WTC11 (cell line): ENCODE results near the gene LPCAT3. TPM values are rescaled to one million over a fixed set of nuclear protein-coding genes. Genes with fewer than 3 reads are reported as not detected.
A peak's percentile ranks its signal among the peaks of the same experiment; 100 is the strongest.

ENCODE experiments used
- ATAC-seq: fragments of 200-7000 bp; cut with Tn5 transposase; 2 replicates; pipeline ENCODE4 v1.10.0; 2021; ENCODE audit warnings: mild to moderate bottlenecking, moderate library complexity
- CTCF ChIA-PET: fragments of 300-600 bp; sonication (Branson Sonifier 250); formaldehyde crosslinking; loops from one replicate; lab custom pipeline; 2021; ENCODE audit warnings: antibody characterized with exemption; lab: Charles Lee
- POLR2A ChIA-PET: fragments of 350-600 bp; sonication (Branson Sonifier 250); formaldehyde crosslinking; loops from one replicate; lab custom pipeline; 2021; ENCODE audit warnings: antibody characterized with exemption; lab: Charles Lee
- DNase-seq: peaks from one replicate; pipeline ENCODE4 v3.0.0; 2021; ENCODE audit warnings: low spot score
- H3K27ac Mint-ChIP-seq: 2 replicates; pipeline ENCODE4 v1.8.0; 2021; ENCODE audit warnings: mixed read lengths
- H3K27me3 Mint-ChIP-seq: 2 replicates; pipeline ENCODE4 v1.8.0; 2021; ENCODE audit warnings: low read depth, mild to moderate bottlenecking, moderate library complexity, mixed read lengths
- H3K36me3 Mint-ChIP-seq: 2 replicates; pipeline ENCODE4 v1.8.0; 2021; ENCODE audit warnings: mixed read lengths
- H3K4me1 Mint-ChIP-seq: 2 replicates; pipeline ENCODE4 v1.8.0; 2022; ENCODE audit warnings: mixed read lengths
- H3K4me3 Mint-ChIP-seq: 2 replicates; pipeline ENCODE4 v1.8.0; 2021; ENCODE audit warnings: mild to moderate bottlenecking, moderate library complexity, mixed read lengths
- H3K9me3 Mint-ChIP-seq: 2 replicates; pipeline ENCODE4 v1.8.0; 2021; ENCODE audit warnings: mixed read lengths
- AR ChIP-seq: fragments of 250-450 bp; sonication (Bioruptor Pico); IDR thresholded peaks from 2 replicates; pipeline ENCODE4 v1.9.0; 2021; ENCODE audit warnings: mild to moderate bottlenecking
- CDX4 ChIP-seq: fragments of 250-450 bp; sonication (Bioruptor Pico); IDR thresholded peaks from 2 replicates; pipeline ENCODE4 v1.9.0; 2021; ENCODE audit warnings: moderate library complexity, mild to moderate bottlenecking, inconsistent platforms, borderline replicate concordance
- CREM ChIP-seq: sonication (generic); formaldehyde crosslinking; IDR thresholded peaks from 2 replicates; pipeline ENCODE4 v1.8.1; 2022; ENCODE audit warnings: mild to moderate bottlenecking, missing genetic modification reagents, moderate library complexity
- ELF4 ChIP-seq: sonication (generic); formaldehyde crosslinking; IDR thresholded peaks from 2 replicates; pipeline ENCODE4 v1.8.1; 2022; ENCODE audit warnings: low read depth, mild to moderate bottlenecking, moderate library complexity, missing genetic modification reagents
- ERG ChIP-seq: fragments of 250-450 bp; sonication (Bioruptor Pico); IDR thresholded peaks from 2 replicates; pipeline ENCODE4 v1.8.0; 2021; ENCODE audit warnings: mild to moderate bottlenecking
- FOXP1 ChIP-seq: sonication (generic); formaldehyde crosslinking; IDR thresholded peaks from 2 replicates; pipeline ENCODE4 v1.8.0; 2022; ENCODE audit warnings: missing genetic modification reagents, mild to moderate bottlenecking, moderate library complexity, borderline replicate concordance
- IRF1 ChIP-seq: sonication (generic); formaldehyde crosslinking; IDR thresholded peaks from 2 replicates; pipeline ENCODE4 v1.8.0; 2023; ENCODE audit warnings: missing genetic modification reagents
- KAT7 ChIP-seq: sonication (generic); formaldehyde crosslinking; IDR thresholded peaks from 2 replicates; pipeline ENCODE4 v1.8.1; 2023; ENCODE audit warnings: missing genetic modification reagents, mild to moderate bottlenecking, borderline replicate concordance
- MAX ChIP-seq: sonication (generic); formaldehyde crosslinking; IDR thresholded peaks from 2 replicates; pipeline ENCODE4 v1.8.0; 2022; ENCODE audit warnings: mild to moderate bottlenecking, missing genetic modification reagents
- MLX ChIP-seq: sonication (generic); formaldehyde crosslinking; IDR thresholded peaks from 2 replicates; pipeline ENCODE4 v1.8.1; 2023; ENCODE audit warnings: mild to moderate bottlenecking, missing genetic modification reagents, moderate library complexity
- MYBL2 ChIP-seq: sonication (generic); formaldehyde crosslinking; IDR thresholded peaks from 2 replicates; pipeline ENCODE4 v1.8.1; 2023; ENCODE audit warnings: mild to moderate bottlenecking, moderate library complexity, missing genetic modification reagents
- RELA ChIP-seq: sonication (generic); formaldehyde crosslinking; IDR thresholded peaks from 2 replicates; pipeline ENCODE4 v1.8.1; 2022; ENCODE audit warnings: missing genetic modification reagents, mild to moderate bottlenecking, borderline replicate concordance
- RORB ChIP-seq: fragments of 250-450 bp; sonication (Bioruptor Pico); IDR thresholded peaks from 2 replicates; pipeline ENCODE4 v1.9.0; 2021; ENCODE audit warnings: mild to moderate bottlenecking
- ZMAT4 ChIP-seq: fragments of 250-450 bp; sonication (Bioruptor Pico); IDR thresholded peaks from 2 replicates; pipeline ENCODE4 v1.9.0; 2021; ENCODE audit warnings: mild to moderate bottlenecking
- ZNF121 ChIP-seq: sonication (generic); formaldehyde crosslinking; IDR thresholded peaks from 2 replicates; pipeline ENCODE4 v1.8.0; 2023; ENCODE audit warnings: missing genetic modification reagents
- ZNF138 ChIP-seq: sonication (generic); formaldehyde crosslinking; conservative IDR thresholded peaks from 2 replicates; pipeline ENCODE4 v1.8.1; 2022; ENCODE audit warnings: mild to moderate bottlenecking, moderate library complexity, missing genetic modification reagents
- ZNF263 ChIP-seq: sonication (generic); formaldehyde crosslinking; IDR thresholded peaks from 2 replicates; pipeline ENCODE4 v1.8.1; 2022; ENCODE audit warnings: low read depth, mild to moderate bottlenecking, moderate library complexity, missing genetic modification reagents
- ZNF423 ChIP-seq: fragments of 250-450 bp; sonication (Bioruptor Pico); IDR thresholded peaks from 2 replicates; pipeline ENCODE4 v2.1.2; 2022; ENCODE audit warnings: mild to moderate bottlenecking, moderate library complexity
- ZNF532 ChIP-seq: fragments of 250-450 bp; sonication (Bioruptor Pico); IDR thresholded peaks from 2 replicates; pipeline ENCODE4 v1.9.0; 2021; ENCODE audit warnings: mild to moderate bottlenecking, borderline replicate concordance
- ZSCAN18 ChIP-seq: fragments of 250-450 bp; sonication (Bioruptor Pico); IDR thresholded peaks from 2 replicates; pipeline ENCODE4 v2.1.2; 2022; ENCODE audit warnings: mild to moderate bottlenecking, moderate library complexity
- total RNA-seq: library from RNA; stranded (reverse); gene quantifications from 3 replicates; pipeline ENCODE4 v1.2.3, GENCODE V29; 2021

The LPCAT3 gene
- total RNA-seq, 1 experiment from 2014 or later: 40.0 TPM

GRCh38 chr12:6979021-6979420, 39.3 kb downstream of the LPCAT3 start:
- no peaks in the 10 kb centered on the region for H3K9me3 Mint-ChIP-seq
- peak overlapping the region; percentile 76; the same call in 1 of the 2 replicates for H3K27ac Mint-ChIP-seq
- no peak overlapping the region for H3K4me3 Mint-ChIP-seq
- peaks cover 12% of the 10 kb centered on the region for H3K4me1 Mint-ChIP-seq
- no peak for TF ChIP-seq ERG (CRISPR knock-in tag)
- no peak for TF ChIP-seq ZNF263 (CRISPR knock-in tag)
- ATAC-seq: no peak
- H3K36me3 Mint-ChIP-seq: peaks cover 65% of the 10 kb centered on the region
- POLR2A ChIA-PET: no interaction called here
- DNase-seq: no peak
- H3K27me3 Mint-ChIP-seq: no peaks in the 10 kb centered on the region
- CTCF ChIA-PET: interaction anchor here (1.2 kb wide), 1 partner anchor 14 kb away, joined by 4 read pairs; no protein-coding TSS in a partner anchor

GRCh38 chr12:6978611-6979011, 39.7 kb downstream of the LPCAT3 start:
- Mint-ChIP-seq H3K36me3 (peaks cover 69% of the 10 kb centered on the region), H3K4me1 (peaks cover 12% of the 10 kb centered on the region), H3K27me3 (no peaks in the 10 kb centered on the region), H3K9me3 (no peaks in the 10 kb centered on the region), H3K4me3 (no peak overlapping the region), H3K27ac (peak overlapping the region; percentile 76)
- ATAC-seq (no peak), DNase-seq (no peak)
- ChIA-PET CTCF (interaction anchor here (1.2 kb wide), 1 partner anchor 14 kb away, joined by 4 read pairs; no protein-coding TSS in a partner anchor), POLR2A (no interaction called here)
- TF ChIP-seq RORB (CRISPR knock-in tag) (no peak), CREM (CRISPR knock-in tag) (no peak), ZNF121 (CRISPR knock-in tag) (no peak), ZNF138 (CRISPR knock-in tag) (no peak), ZMAT4 (CRISPR knock-in tag) (no peak), ZNF532 (no peak), IRF1 (CRISPR knock-in tag) (no peak), ZNF423 (CRISPR knock-in tag) (no peak), RELA (CRISPR knock-in tag) (no peak), KAT7 (CRISPR knock-in tag) (no peak), MYBL2 (no peak), ZNF263 (CRISPR knock-in tag) (no peak), ELF4 (CRISPR knock-in tag) (no peak), CDX4 (CRISPR knock-in tag) (no peak), MLX (no peak), MAX (CRISPR knock-in tag) (no peak), ZSCAN18 (no peak), FOXP1 (CRISPR knock-in tag) (no peak), AR (no peak)
